ENCODE data around the gene HPN. TPM values are rescaled to one million over a fixed set of nuclear protein-coding genes. Genes with fewer than 3 reads are reported as not detected.

HPN gene
- total RNA-seq, 1 donor from 2014 or later: 0.07 TPM

DNA sequence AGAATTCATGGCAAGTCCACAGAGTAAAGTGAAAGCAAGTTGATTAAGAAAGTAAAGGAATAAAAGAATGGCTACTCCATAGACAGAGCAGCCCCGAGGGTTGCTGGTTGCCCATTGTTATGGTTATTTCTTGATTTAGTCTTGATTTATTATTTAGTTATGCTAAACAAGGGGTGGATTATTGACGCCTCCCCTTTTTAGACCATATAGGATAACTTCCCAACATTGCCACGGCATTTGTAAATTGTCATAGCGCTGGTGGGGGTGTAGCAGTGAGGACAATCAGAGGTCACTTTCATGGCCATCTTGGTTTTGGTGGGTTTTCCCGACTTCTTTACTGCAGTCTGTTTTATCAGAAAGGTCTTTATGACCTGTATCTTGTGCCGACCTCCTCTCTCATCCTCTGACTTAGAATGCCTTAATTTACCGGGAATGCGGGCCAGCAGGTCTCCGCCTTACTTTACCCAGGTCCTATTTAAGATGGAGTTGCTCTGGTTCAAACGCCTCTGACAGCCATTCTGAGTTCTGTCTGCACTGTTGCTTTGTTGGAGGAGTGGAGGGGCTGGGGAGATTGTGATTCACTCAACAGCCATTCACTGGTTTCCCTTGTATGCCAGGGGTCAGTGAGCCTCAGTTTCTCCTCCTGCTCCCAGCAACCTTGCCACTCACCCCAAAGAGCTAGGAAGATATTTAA, 27.6 kb downstream of the HPN start:
- Mint-ChIP-seq H3K4me1 (ENCODE audit: low read depth) (peaks cover 8% of the 10 kb centered on the region), H3K36me3 (ENCODE audit: low read depth) (no peaks in the 10 kb centered on the region), H3K4me3 (ENCODE audit: low read depth) (no peak overlapping the region), H3K27ac (no peak overlapping the region), H3K27me3 (ENCODE audit: low read depth) (no peaks in the 10 kb centered on the region), H3K9me3 (no peaks in the 10 kb centered on the region)
- DNase-seq (ENCODE audit: low spot score): no peak
- intact Hi-C loops (cut with micrococcal nuclease): loop anchor here (5.0 kb wide), 1 partner anchor 68 kb away; the partner anchor contains the start of genes FXYD1 and LGI4

DNA sequence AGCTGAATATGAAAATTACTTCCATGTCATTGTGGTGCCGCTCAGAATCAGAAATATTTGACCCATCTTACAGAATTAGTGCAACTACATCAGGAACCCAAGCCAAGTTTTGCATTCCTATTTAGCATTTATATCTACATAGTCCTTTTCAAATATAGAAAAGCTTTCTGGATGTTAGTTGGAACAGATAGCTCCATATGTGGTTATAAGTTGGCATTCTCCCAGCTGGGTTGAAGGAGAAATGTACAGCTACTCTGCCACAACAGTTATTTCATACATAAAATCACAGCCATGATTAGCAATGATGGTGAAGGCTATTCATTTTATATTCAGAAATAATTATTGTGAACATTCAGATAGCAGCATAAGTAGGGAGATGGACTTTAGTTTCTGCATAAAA, 28.2 kb downstream of the HPN start:
- Mint-ChIP-seq H3K36me3 (ENCODE audit: low read depth) (no peaks in the 10 kb centered on the region), H3K4me1 (ENCODE audit: low read depth) (peaks cover 7% of the 10 kb centered on the region), H3K27ac (no peak overlapping the region), H3K4me3 (ENCODE audit: low read depth) (no peak overlapping the region), H3K9me3 (no peaks in the 10 kb centered on the region), H3K27me3 (ENCODE audit: low read depth) (no peaks in the 10 kb centered on the region)
- no peak for DNase-seq (ENCODE audit: low spot score)
- intact Hi-C loops (cut with micrococcal nuclease): loop anchor here (5.0 kb wide), 1 partner anchor 68 kb away; the partner anchor contains the start of genes FXYD1 and LGI4

GRCh38 chr19:35070471-35070870, 28.9 kb downstream of the HPN start:
- intact Hi-C loops (cut with micrococcal nuclease): no loop called here
- Mint-ChIP-seq H3K36me3 (ENCODE audit: low read depth) (no peaks in the 10 kb centered on the region), H3K27ac (no peak overlapping the region), H3K27me3 (ENCODE audit: low read depth) (no peaks in the 10 kb centered on the region), H3K4me3 (ENCODE audit: low read depth) (no peak overlapping the region), H3K4me1 (ENCODE audit: low read depth) (peaks cover 7% of the 10 kb centered on the region), H3K9me3 (no peaks in the 10 kb centered on the region)
- no peak for DNase-seq (ENCODE audit: low spot score)

DNA sequence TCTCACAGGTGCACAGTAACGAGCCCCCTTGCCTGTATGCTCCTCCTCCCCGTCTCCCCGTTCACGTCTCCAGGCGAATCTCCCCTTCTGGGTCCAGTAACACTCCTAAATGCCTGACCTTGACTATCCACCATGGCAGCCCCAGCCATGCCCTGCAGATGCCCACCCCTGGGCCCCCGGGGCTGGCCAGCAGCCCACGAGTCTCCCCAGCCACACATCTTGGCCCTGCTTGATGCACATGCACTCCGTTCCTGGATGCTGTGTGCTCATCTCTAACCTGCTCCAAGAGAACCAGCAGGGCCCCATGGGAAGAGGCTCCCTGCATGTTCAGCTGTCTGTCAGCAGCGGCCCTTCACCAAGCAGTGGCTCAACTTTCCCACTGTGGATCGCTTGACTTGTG, 32.0 kb downstream of the HPN start:
- H3K36me3 Mint-ChIP-seq (ENCODE audit: low read depth): no peaks in the 10 kb centered on the region
- intact Hi-C loops (cut with micrococcal nuclease): no loop called here
- no peaks in the 10 kb centered on the region for H3K4me1 Mint-ChIP-seq (ENCODE audit: low read depth)
- no peaks in the 10 kb centered on the region for H3K9me3 Mint-ChIP-seq
- H3K27ac Mint-ChIP-seq: no peak overlapping the region
- DNase-seq (ENCODE audit: low spot score): no peak
- no peaks in the 10 kb centered on the region for H3K27me3 Mint-ChIP-seq (ENCODE audit: low read depth)
- no peak overlapping the region for H3K4me3 Mint-ChIP-seq (ENCODE audit: low read depth)

- Mint-ChIP-seq H3K9me3 (no peaks in the 10 kb centered on the region), H3K4me3 (ENCODE audit: low read depth) (no peak overlapping the region), H3K27me3 (ENCODE audit: low read depth) (no peaks in the 10 kb centered on the region), H3K36me3 (ENCODE audit: low read depth) (no peaks in the 10 kb centered on the region), H3K27ac (no peak overlapping the region), H3K4me1 (ENCODE audit: low read depth) (no peaks in the 10 kb centered on the region)
- DNase-seq (ENCODE audit: low spot score): no peak
- intact Hi-C loops (cut with micrococcal nuclease): no loop called here
These were observed 32.4 kb downstream of the HPN start for GRCh38 chr19:35073941-35074340.

DNA sequence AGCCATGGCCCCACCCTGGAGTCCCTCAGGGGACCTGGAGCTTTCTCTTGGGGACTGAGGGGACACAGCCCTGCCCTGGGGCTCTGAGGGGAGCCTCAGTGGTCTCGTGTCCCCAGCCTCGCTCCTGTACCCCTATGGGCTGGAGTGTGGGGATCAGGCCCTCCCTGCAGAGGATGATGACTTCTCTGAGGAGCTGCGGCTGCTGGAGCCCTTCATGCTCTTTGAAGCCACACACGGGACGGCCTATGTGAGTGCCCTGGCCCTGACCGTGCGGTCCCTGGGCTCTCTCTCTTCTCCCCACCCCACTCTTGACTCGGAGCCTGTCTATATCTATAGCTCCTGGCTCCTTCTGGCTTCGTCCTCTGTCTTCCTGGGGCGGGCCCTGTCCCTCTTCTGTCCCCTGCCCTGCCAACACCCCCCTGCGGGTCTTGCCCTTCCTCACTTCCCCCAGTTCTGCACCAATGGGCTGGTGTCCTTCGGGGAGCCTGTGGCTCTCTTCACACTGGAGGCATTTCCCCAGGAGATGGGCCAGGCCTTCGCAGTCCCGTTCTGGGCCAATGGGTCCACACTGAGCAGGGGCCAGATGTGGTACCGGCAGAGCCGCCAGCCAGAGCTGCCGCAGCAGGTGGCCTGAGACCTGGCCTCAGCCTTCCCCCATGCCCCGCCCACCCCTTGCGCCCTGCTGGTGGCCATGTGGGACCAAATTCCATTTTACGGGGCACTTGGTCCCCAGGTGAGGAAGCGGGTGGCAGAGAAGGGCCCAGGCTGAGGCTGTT, 33.1 kb downstream of the HPN start:
- H3K4me3 Mint-ChIP-seq (ENCODE audit: low read depth): no peak overlapping the region
- intact Hi-C loops (cut with micrococcal nuclease): no loop called here
- DNase-seq (ENCODE audit: low spot score): no peak
- no peaks in the 10 kb centered on the region for H3K4me1 Mint-ChIP-seq (ENCODE audit: low read depth)
- H3K27me3 Mint-ChIP-seq (ENCODE audit: low read depth): no peaks in the 10 kb centered on the region
- H3K36me3 Mint-ChIP-seq (ENCODE audit: low read depth): no peaks in the 10 kb centered on the region
- no peak overlapping the region for H3K27ac Mint-ChIP-seq
- H3K9me3 Mint-ChIP-seq: no peaks in the 10 kb centered on the region

DNA sequence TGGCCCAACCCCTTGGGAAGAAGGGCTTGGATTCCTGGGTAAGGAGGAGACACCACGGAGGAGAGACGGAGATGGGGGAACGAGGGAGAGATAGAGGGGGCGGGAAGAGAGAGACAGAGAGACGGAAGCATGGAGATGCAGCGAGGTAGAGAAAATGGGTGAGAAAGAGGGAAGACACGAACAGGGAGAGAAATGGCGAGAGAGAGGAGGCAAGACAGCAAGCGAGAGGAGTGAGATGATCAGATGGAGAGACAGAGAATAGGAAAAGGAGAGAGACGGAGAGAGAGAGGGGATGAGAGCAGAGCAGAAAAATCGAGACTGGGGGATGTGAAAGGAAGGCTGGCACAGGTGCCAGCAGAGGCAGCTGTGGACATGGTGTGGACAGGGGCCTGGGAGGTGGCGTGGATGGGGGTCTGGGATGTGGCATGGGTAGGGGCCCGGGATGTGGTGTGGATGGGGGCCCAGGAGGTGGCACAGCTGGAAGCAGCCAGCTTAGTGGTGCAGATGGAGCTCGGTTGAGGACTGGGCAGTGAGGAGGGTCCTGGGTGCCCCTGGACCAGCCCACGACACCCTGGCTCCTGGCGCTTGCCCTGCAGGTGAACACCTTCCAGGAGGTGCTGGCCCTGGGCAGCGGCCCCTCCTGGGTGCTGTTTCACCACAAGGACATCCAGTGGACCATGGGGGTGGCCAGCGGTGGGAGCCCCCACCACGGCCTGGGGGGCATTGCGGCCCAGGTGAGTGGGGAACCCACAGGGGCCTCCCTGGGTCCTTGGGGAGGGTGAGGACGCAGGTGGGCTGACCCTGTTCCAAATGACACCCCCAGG, 33.9 kb downstream of the HPN start:
- Mint-ChIP-seq H3K9me3 (no peaks in the 10 kb centered on the region), H3K4me3 (ENCODE audit: low read depth) (no peak overlapping the region), H3K27ac (no peak overlapping the region), H3K27me3 (ENCODE audit: low read depth) (no peaks in the 10 kb centered on the region), H3K4me1 (ENCODE audit: low read depth) (no peaks in the 10 kb centered on the region), H3K36me3 (ENCODE audit: low read depth) (no peaks in the 10 kb centered on the region)
- no peak for DNase-seq (ENCODE audit: low spot score)
- intact Hi-C loops (cut with micrococcal nuclease): no loop called here

DNA sequence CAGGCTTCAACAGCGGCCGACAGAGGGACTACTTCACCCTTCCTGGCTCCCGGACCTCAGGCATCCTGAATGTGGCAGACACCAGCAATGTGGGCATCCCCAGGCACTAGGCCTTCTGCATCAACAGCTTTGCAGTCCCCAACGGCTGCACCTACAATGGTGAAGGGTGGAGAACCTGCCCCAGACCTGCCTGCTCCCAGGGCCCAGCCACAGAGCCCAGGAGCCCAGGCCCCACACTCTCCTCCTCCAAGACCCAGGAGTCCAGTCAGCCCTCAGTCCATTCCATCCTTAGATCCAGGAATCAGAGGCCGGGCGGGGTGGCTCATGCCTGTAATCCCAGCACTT, 34.5 kb downstream of the HPN start:
- no peaks in the 10 kb centered on the region for H3K36me3 Mint-ChIP-seq (ENCODE audit: low read depth)
- H3K27ac Mint-ChIP-seq: no peak overlapping the region
- H3K4me1 Mint-ChIP-seq (ENCODE audit: low read depth): no peaks in the 10 kb centered on the region
- no peaks in the 10 kb centered on the region for H3K9me3 Mint-ChIP-seq
- DNase-seq (ENCODE audit: low spot score): no peak
- no peak overlapping the region for H3K4me3 Mint-ChIP-seq (ENCODE audit: low read depth)
- H3K27me3 Mint-ChIP-seq (ENCODE audit: low read depth): no peaks in the 10 kb centered on the region
- intact Hi-C loops (cut with micrococcal nuclease): no loop called here

- no peak for DNase-seq (ENCODE audit: low spot score)
- Mint-ChIP-seq H3K4me3 (ENCODE audit: low read depth) (no peak overlapping the region), H3K9me3 (no peaks in the 10 kb centered on the region), H3K27ac (no peak overlapping the region), H3K36me3 (ENCODE audit: low read depth) (no peaks in the 10 kb centered on the region), H3K4me1 (ENCODE audit: low read depth) (no peaks in the 10 kb centered on the region), H3K27me3 (ENCODE audit: low read depth) (no peaks in the 10 kb centered on the region)
- intact Hi-C loops (cut with micrococcal nuclease): no loop called here
These were observed 35.1 kb downstream of the HPN start for GRCh38 chr19:35076657-35077056.

DNA sequence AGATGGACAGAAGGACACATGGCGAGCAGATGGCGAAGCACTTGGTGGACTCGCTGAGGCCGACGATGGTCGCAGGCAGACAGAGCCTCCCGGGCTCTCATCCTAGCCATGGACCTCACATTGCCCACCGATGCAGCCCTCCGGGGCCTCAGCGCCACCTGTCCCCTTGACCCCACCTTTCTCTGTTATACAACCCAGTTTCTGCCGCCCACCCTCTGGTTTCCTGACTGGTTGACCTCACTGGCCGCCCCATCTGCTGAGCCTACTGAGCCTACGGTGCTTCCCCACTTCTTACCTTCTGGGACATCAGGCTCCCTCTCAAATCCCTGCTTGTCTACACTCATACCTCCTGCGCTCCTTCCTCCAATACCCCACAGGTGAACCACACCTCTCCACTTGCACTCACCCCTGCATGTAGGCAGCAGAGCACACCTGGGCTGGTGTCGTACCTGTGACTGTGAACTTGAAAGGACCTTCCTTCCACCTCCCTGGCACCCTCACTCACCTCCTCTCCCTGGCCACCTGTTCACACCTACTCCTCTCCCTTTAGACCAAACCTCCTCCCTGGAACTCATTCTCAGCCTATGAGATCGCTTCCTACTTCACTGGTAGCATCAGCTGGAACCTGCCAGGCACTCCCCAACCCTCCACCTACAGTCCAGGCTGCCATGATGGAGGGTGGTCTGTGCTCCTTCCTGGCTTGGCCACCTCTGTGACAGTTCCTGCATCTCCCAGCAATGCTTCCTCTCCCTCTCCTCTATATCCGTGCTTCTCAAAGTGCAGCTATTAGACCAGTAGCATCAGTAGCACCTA, 36.1 kb downstream of the HPN start:
- Mint-ChIP-seq H3K9me3 (no peaks in the 10 kb centered on the region), H3K4me3 (ENCODE audit: low read depth) (no peak overlapping the region), H3K27me3 (ENCODE audit: low read depth) (no peaks in the 10 kb centered on the region), H3K4me1 (ENCODE audit: low read depth) (no peaks in the 10 kb centered on the region), H3K27ac (no peak overlapping the region), H3K36me3 (ENCODE audit: low read depth) (no peaks in the 10 kb centered on the region)
- intact Hi-C loops (cut with micrococcal nuclease): no loop called here
- no peak for DNase-seq (ENCODE audit: low spot score)

GRCh38 chr19:35079826-35080225, 38.3 kb downstream of the HPN start:
- no peaks in the 10 kb centered on the region for H3K9me3 Mint-ChIP-seq
- intact Hi-C loops (cut with micrococcal nuclease): no loop called here
- no peaks in the 10 kb centered on the region for H3K36me3 Mint-ChIP-seq (ENCODE audit: low read depth)
- H3K4me3 Mint-ChIP-seq (ENCODE audit: low read depth): no peak overlapping the region
- H3K4me1 Mint-ChIP-seq (ENCODE audit: low read depth): no peaks in the 10 kb centered on the region
- H3K27ac Mint-ChIP-seq: no peak overlapping the region
- no peaks in the 10 kb centered on the region for H3K27me3 Mint-ChIP-seq (ENCODE audit: low read depth)
- no peak for DNase-seq (ENCODE audit: low spot score)

DNA sequence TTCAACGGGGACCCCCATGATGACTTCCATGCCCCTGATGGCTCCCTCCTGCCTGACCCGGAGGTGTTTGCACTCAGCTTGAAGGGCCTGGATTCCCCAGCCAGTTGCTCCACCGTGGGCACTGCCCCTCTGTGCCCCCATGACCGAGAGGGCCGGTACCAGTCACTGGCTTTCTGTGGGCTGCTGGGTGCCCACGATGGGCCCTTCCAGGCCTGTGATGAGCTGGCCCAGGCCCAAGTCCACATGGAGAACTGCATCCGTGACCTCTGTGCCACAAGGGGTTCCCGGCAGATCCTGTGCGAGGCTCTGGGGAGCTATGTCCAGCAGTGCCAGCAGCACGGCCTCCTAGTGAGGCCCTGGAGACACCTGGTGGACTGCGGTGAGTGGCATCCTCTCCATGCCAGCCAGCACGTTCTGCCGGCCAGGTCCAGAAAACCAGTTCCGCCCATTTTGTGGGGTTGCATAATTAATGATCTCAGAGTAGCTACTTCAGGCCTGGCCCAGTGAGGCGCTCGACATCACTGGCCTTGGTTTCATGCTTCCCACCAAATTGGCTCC, 39.2 kb downstream of the HPN start:
- H3K27me3 Mint-ChIP-seq (ENCODE audit: low read depth): no peaks in the 10 kb centered on the region
- intact Hi-C loops (cut with micrococcal nuclease): no loop called here
- DNase-seq (ENCODE audit: low spot score): no peak
- H3K4me1 Mint-ChIP-seq (ENCODE audit: low read depth): no peaks in the 10 kb centered on the region
- H3K4me3 Mint-ChIP-seq (ENCODE audit: low read depth): no peak overlapping the region
- no peaks in the 10 kb centered on the region for H3K9me3 Mint-ChIP-seq
- H3K36me3 Mint-ChIP-seq (ENCODE audit: low read depth): no peaks in the 10 kb centered on the region
- H3K27ac Mint-ChIP-seq: no peak overlapping the region
